Transverse colon (tissue), 4 donors: ENCODE measurements around the gene FARP1.

Experiments
- EP300 ChIP-seq: sonication (generic); formaldehyde crosslinking; IDR thresholded peaks from one replicate; pipeline ENCODE4 v1.6.1; 2017; ENCODE audit warnings: antibody characterized with exemption, low read depth
- POLR2A ChIP-seq: fragments of 450-650 bp; IDR thresholded peaks from one replicate; pipeline ENCODE4 v1.6.1; 2016; ENCODE audit warnings: antibody characterized with exemption, mild to moderate bottlenecking, moderate library complexity
- POLR2AphosphoS5 ChIP-seq, 3 donors: sonication (generic); formaldehyde crosslinking; IDR thresholded peaks; one replicate each; pipeline ENCODE4 v1.6.1; 2016; ENCODE audit warnings: antibody characterized with exemption in 3 of 3
- TF ChIP-seq, protein P1 (sequence below), 5 experiments: fragments of 200-600 bp in 3 of 5; fragments of 450-650 bp in 2 of 5; sonication (generic) in 3 of 5; IDR thresholded peaks; 1 replicate in 2 of 5; 2 replicates in 3 of 5; pipeline ENCODE4 v1.5.1; 2016 to 2017; ENCODE audit warnings: antibody characterized with exemption in 5 of 5, inconsistent platforms in 3 of 5, mild to moderate bottlenecking in 2 of 5, moderate library complexity in 1 of 5

DNA sequence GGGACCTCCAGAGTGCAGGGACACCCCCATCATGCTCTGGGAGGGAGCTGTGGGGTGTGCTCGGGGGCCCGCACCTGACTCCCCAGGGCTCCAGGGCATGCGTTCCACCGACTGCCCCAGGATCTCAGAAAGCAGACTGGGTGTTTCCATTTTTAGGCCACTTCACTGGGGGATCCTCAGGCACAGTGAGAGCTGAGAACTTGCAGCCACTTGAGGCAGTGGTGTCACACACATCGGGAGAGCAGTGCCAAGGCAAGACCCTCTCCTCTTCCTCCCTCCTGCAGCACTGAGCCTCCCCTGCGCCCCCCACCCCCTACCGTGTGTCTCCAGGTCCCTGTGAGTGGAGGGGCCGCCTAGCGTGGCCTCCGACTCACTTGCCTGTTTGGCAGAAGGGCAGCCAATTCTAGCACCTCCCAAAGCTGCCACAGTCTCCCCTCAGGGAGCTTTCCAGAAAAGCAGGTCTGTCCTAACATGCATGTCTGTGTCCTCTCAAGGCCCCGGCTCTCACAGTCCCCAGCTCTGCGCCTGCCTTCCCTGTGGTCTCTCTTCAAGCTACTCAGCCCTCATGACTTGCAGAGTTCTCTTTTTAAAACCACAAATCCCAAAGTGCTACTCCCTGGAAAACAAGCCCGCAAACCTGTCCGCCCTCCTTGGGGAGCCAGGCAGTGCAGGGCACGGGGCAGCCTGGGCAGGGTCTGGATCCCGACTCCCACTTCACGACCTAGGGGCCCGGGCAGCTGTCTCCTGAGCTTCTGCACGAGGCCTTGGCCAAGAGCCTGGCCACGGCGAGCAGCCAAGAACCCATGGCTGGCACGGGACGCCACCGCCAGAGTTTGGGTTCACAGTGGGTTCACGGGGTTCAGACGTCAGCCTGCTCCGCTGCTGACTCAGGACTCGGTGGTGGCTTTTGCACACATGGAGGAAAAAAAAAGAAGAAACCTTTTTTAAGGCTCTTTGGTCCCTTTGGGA is 339.9 kb downstream of the FARP1 start:
- TF ChIP-seq, protein P1, sequence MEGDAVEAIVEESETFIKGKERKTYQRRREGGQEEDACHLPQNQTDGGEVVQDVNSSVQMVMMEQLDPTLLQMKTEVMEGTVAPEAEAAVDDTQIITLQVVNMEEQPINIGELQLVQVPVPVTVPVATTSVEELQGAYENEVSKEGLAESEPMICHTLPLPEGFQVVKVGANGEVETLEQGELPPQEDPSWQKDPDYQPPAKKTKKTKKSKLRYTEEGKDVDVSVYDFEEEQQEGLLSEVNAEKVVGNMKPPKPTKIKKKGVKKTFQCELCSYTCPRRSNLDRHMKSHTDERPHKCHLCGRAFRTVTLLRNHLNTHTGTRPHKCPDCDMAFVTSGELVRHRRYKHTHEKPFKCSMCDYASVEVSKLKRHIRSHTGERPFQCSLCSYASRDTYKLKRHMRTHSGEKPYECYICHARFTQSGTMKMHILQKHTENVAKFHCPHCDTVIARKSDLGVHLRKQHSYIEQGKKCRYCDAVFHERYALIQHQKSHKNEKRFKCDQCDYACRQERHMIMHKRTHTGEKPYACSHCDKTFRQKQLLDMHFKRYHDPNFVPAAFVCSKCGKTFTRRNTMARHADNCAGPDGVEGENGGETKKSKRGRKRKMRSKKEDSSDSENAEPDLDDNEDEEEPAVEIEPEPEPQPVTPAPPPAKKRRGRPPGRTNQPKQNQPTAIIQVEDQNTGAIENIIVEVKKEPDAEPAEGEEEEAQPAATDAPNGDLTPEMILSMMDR (IDR thresholded peaks at IDR 0.05), result no peak
- TF ChIP-seq EP300, result no peak
- no peak for TF ChIP-seq POLR2A
- peak in 2 of 3 donors; percentile 21 to 43 for TF ChIP-seq POLR2AphosphoS5 (IDR thresholded peaks at IDR 0.05)
